SK-MEL-5 (cell line): ENCODE results near the gene RBP7. TPM values are rescaled to one million over a fixed set of nuclear protein-coding genes. Genes with fewer than 3 reads are reported as not detected.
"Not testable (repeated sequence)": the region's sequence is repeated elsewhere in the genome, so short reads cannot be mapped to it uniquely, and the experiment has no call there.

ENCODE experiments used
- DNase-seq: peaks from one replicate; pipeline ENCODE4 v3.0.0-alpha.2; 2016; ENCODE audit warnings: low read depth, low spot score
- in situ Hi-C: cut with HindIII; loops from 2 replicates; pipeline ENCODE4 v1.10.0; 2016; ENCODE audit warnings: low sequenced_read_pairs, high pct_unique_total_duplicates, low pct_unique_long_range_greater_than_20kb
- total RNA-seq: library from RNA; depleted of rRNA; stranded (reverse); fragments of >200 nt; shearing (Covaris generic); gene quantifications from 2 replicates; pipeline ENCODE4 v1.2.3, GENCODE V29; 2014

Gene RBP7
- total RNA-seq, 1 experiment from 2014 or later = not detected

- DNase-seq, in situ Hi-C loops: not testable (repeated sequence)
Measured at GRCh38 chr1:10021992-10022391, 25.0 kb downstream of the RBP7 start.

GRCh38 chr1:10022656-10023055 is 25.6 kb downstream of the RBP7 start:
- no peak for DNase-seq
- in situ Hi-C loops = no loop called here

GRCh38 chr1:10025354-10025753 is 28.3 kb downstream of the RBP7 start:
- in situ Hi-C loops = no loop called here
- DNase-seq = no peak

GRCh38 chr1:10027027-10027426 is 30.0 kb downstream of the RBP7 start:
- in situ Hi-C loops = no loop called here
- no peak for DNase-seq

GRCh38 chr1:10028956-10029500 is 32.0 kb downstream of the RBP7 start:
- in situ Hi-C loops, DNase-seq: not testable (repeated sequence)

DNA sequence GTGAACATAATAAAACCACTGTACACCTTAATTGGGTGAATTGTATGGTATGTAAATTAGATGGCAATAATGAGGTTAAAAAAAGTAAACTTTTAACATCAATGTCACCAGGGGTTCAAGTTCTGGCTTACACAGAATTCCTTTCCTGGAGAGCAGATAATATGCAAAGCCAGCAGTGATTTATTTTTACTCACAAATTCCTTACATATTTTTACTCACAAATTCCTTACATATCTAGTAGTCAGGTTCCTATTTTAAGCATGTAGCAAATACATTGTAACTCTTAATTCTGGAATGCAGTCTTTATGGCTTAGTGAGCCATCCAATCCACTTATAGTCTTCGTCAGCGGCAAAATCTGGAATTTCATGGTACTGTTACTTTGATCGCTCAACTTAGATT is 34.4 kb downstream of the RBP7 start:
- in situ Hi-C loops = no loop called here
- no peak for DNase-seq

DNA sequence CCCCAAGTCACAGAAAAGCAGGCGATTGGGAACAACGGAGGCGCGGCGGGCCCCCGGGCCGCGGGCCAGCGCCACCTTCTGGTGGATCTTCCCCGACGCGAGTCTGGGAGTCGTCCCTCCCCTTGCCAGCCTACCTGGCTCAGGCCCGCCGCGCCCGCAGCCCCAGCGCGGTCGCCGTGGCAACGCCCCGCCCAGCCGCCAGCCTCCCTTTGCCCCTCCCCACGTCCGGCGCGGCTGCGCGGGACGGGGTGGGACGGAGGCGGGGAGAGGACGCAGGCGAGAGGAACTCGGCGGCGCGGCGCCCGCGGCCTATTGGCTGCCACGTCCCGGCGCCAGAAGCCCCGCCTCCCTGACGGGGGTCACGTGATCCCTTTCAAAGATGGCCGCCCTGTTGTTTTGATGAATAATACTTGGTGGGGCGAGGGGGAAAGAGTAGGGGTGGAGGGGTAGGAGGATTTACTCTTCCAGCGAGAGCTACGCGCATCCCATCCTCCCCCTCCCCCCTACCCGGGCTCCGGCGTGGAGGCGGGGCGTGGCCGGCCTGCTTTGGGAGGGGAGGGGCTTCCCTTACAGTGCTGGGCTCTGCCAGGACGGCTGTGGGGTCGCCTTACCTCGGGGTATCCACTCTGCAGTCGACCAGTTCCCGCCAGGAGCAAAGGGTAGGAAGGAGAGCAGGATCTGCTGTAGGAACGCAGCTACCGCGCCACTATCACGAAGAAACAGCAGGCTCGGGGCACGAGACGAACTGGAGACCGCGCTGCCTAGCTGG is 35.7 kb downstream of the RBP7 start, which contains the start of gene UBE4B:
Gene UBE4B (plus strand): TSS at position 369 of the 769 bp plus-strand sequence. CDS start 713 bp downstream, outside the sequence.
- DNase-seq = peak; percentile 96
- in situ Hi-C loops = no loop called here

DNA sequence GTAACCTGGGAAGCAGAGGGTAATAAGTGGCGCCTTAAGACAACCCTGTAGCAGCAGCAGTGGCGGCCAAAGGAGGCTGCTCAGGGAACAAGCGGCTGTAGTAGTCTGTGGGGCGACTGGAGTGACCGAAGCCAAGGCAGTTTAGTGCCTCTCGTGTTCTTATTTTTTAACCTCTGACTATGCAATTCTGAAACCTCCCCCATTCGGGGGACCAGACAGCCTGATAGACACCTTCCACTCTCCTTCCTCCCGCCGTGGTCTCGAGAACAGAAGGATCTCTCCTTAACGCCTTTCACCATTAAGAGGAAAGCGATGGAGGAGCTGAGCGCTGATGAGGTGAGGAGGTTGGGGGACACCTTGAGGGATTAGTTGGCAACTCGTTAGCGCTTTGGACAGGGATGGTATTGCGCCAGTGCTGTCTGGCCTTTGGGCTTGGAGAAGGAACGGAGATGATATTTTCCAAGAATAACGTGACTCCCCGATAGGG is 36.4 kb downstream of the RBP7 start:
- DNase-seq = peak; percentile 47
- in situ Hi-C loops = no loop called here

DNA sequence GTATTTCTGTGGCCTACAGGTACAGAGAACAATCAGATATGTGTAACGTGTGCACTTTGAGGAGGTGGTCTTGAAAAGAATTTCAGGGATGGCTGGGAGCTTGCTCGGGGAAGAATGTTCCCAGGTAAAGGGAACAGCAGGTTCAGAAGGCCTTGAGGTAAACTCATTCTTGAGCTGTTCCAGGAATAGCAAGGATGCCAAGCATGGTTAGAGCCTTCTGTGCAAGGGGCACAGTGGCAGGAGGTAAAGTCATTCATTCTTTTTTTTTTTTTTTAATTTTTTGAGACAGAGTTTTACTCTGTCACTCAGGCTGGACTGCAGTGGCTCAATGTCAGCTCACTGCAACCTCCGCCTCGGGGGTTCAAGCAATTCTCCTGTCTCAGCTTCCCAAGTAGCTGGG is 45.7 kb downstream of the RBP7 start:
- in situ Hi-C loops = no loop called here
- DNase-seq = no peak

- DNase-seq = peak; percentile 70
- in situ Hi-C loops = no loop called here
Measured at GRCh38 chr1:10045480-10046355, 48.7 kb downstream of the RBP7 start.

DNA sequence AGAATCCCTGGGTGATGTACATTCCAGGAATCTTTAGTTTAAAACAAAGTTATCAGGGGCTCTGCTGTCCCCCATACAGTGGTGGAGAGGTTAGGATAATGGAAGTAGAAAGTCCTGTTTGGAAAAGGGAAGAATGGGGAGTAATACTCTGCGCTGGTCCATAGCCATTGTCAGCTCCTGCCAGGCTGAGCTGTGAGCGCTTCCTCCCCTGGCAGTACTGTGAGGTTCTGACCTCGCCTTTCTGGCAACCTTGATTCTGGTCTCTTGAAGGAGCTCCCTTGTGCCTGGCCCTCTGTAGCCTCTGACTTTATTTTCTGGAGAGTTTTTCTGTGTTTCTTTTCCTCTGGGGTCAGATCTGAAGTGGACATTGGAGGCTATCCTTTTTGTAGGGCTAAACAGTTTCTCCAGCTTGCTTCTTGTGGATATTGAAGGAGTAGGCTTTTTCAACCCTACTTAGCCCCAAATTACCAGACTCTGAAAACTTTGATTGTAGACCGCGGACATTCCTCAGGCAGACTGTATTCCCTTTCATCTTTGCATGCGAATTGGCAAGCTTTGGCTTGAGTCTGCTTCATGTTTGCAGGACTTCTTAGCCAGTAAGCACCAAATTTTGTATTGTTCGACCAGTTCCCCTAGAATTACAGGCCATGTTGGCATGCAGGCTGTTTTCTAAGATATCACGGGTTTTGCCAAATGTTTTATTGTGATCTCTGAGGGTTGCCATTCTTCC is 49.5 kb downstream of the RBP7 start:
- in situ Hi-C loops = no loop called here

DNA sequence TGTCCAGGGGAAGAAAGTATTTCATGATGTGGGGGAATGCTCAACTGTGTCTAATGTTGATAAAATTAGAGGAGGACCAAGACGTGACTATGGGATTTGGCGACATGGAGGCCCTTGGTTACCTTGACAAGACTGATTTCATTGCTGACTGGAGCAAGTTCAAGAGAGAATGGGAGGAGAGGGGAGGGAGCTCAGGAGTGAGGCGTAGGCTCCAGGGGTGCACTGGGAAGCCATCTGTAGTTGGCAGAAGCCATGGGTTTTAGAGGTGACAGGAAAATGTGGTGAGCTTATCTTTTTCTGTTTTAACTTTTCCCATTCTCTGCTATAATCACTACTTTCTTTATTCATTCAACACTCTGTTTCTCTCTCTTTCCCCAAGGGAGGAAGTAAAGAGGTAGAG is 51.6 kb downstream of the RBP7 start:
- no peak for DNase-seq
- in situ Hi-C loops = no loop called here

More for the DNA sequence above, 49.5 kb downstream of the RBP7 start:
- DNase-seq = no peak

DNA sequence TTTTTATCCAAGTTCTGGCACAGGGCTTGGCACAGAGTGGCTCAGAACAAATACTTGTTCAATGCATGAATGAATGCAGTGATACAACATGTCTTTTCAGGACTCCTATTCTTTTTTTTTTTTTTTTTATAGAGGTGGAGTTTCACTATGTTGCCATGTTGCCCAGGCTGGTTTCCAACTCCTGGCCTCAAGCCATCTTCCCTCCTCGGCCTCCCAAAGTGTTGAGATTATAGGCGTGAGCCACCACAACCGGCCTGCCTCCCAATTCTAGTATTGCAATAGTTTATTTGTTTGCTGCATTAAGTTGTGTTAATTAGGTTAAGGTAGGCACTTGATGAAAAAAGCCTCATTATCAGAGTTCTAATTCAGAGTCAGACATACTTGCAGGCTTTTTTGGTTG is 53.6 kb downstream of the RBP7 start:
- DNase-seq = no peak
- in situ Hi-C loops = no loop called here

GRCh38 chr1:10051656-10052055 is 54.6 kb downstream of the RBP7 start:
- no peak for DNase-seq
- in situ Hi-C loops = no loop called here

GRCh38 chr1:10052347-10052746 is 55.3 kb downstream of the RBP7 start:
- DNase-seq = no peak
- in situ Hi-C loops = no loop called here

GRCh38 chr1:10054465-10054864 is 57.4 kb downstream of the RBP7 start:
- no peak for DNase-seq
- in situ Hi-C loops = no loop called here

DNA sequence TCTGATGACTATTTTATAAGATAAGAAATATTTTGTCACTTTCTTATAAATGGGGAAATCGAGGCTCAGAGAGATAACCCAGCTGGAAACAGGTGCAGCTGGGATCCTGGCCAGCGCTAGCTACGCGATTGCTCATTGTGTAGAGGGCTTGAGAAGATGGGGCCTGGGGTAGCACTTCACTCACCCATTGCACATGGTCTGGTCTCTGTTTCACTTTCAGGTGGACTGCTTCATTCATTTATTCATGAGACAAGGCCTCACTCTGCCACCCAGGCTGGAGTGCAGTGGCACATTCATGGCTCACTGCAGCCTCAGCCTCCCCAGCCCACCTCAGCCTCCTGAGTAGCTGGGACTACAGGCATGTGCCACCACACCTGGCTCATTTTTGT is 59.6 kb downstream of the RBP7 start:
- DNase-seq = no peak
- in situ Hi-C loops = no loop called here

DNA sequence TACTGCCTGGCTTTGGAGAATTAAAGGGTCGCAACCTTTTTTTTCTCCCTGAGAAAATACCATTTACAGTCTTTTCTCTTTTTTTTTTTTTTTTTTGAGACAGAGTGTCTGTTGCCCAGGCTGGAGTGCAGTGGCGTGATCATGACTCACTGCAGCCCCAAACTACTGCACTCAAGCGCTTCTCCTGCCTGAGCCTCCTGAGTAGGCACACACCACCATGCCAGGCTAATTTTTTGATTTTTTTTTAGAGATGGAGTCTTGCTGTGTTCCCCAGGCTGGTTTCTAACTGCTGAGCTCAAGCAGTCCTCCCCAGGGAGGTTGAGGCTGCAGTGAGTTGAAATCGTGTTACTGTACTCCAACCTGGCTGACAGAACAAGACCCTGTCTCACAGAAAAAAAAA is 60.3 kb downstream of the RBP7 start:
- peak; percentile 32 for DNase-seq
- in situ Hi-C loops = no loop called here
